NB4 (cell line): ENCODE data around the gene SP7.

Experiments used
- POLR2A ChIP-seq: IDR thresholded peaks from 2 replicates; pipeline ENCODE4 v1.6.1; 2011; ENCODE audit warnings: mild to moderate bottlenecking; ENCODE audit not compliant: insufficient read length; ENCODE audit errors: extremely low read depth
- TF ChIP-seq, protein P1 (sequence below): IDR thresholded peaks from one replicate; pipeline ENCODE4 v1.5.1; 2012; ENCODE audit warnings: low read depth, low read length

DNA sequence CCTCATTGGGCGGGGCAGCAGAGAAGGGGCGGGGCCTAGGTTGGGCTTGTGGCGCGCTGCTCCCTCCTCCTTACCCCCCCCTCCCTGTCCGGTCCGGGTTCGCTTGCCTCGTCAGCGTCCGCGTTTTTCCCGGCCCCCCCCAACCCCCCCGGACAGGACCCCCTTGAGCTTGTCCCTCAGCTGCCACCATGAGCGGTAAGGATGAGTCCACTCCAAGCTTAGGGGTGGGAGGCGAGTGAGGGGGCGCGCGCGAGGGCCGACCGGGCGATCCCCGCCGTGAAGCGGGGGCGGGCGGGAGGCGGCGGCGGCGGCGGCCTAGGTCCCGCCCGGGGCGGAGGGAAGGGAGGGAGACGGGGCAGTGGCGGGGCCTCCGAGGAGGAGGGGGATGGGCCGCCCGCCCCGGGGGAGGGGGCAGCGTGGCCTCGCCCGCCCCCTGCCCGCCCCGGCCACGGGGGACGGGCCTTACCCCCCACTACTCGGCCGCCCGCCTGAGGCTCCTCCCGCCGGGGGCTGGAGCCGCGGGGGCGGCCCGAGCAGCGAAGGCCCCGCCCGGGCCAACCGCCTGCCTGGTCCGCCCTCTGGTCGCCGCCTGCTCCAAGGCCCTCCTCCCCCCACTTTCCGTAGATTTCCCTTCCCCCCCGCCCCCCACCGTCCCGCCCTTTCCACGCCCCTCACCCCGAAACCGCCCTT is 44.1 kb upstream of the SP7 start, which contains the start of gene SP1:
- TF ChIP-seq, protein P1, sequence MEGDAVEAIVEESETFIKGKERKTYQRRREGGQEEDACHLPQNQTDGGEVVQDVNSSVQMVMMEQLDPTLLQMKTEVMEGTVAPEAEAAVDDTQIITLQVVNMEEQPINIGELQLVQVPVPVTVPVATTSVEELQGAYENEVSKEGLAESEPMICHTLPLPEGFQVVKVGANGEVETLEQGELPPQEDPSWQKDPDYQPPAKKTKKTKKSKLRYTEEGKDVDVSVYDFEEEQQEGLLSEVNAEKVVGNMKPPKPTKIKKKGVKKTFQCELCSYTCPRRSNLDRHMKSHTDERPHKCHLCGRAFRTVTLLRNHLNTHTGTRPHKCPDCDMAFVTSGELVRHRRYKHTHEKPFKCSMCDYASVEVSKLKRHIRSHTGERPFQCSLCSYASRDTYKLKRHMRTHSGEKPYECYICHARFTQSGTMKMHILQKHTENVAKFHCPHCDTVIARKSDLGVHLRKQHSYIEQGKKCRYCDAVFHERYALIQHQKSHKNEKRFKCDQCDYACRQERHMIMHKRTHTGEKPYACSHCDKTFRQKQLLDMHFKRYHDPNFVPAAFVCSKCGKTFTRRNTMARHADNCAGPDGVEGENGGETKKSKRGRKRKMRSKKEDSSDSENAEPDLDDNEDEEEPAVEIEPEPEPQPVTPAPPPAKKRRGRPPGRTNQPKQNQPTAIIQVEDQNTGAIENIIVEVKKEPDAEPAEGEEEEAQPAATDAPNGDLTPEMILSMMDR, result no peak
- TF ChIP-seq POLR2A, result no peak
